Measurements from ENCODE around the gene GSTP1. TPM values are rescaled to one million over a fixed set of nuclear protein-coding genes. Genes with fewer than 3 reads are reported as not detected.
"Not testable (repeated sequence)": the region's sequence is repeated elsewhere in the genome, so short reads cannot be mapped to it uniquely, and the experiment has no call there.

The GSTP1 gene
- total RNA-seq, 3 donors from 2014 or later = 284 to 441 (median 325) TPM

GRCh38 chr11:67586568-67587250, 3.1 kb downstream of the GSTP1 start:
- DNase-seq = no peak
- no peaks in the 10 kb centered on the region for H3K9me3 ChIP-seq
- H3K36me3 ChIP-seq (ENCODE audit: low read depth) = no peaks in the 10 kb centered on the region
- ATAC-seq = no peak
- H3K4me1 ChIP-seq (ENCODE audit: low read depth) = peaks cover 6% of the 10 kb centered on the region
- no peak for TF ChIP-seq CTCF (IDR thresholded peaks at IDR 0.05)
- intact Hi-C loops (cut with DNase I, micrococcal nuclease) = no loop called here
- H3K4me3 ChIP-seq = no peak overlapping the region

GRCh38 chr11:67588136-67588503, 4.5 kb downstream of the GSTP1 start:
- ATAC-seq = no peak
- Histone ChIP-seq H3K4me3 (no peak overlapping the region), H3K9me3 (no peaks in the 10 kb centered on the region), H3K4me1 (ENCODE audit: low read depth) (no peaks in the 10 kb centered on the region), H3K36me3 (ENCODE audit: low read depth) (no peaks in the 10 kb centered on the region)
- intact Hi-C loops (cut with DNase I, micrococcal nuclease) = no loop called here
- no peak for DNase-seq
- TF ChIP-seq CTCF (IDR thresholded peaks at IDR 0.05) = no peak

GRCh38 chr11:67588899-67589415, 5.3 kb downstream of the GSTP1 start:
- H3K9me3 ChIP-seq = not testable (repeated sequence)

GRCh38 chr11:67592880-67593564, 9.4 kb downstream of the GSTP1 start:
- H3K4me1 ChIP-seq (ENCODE audit: low read depth) = no peaks in the 10 kb centered on the region
- no peaks in the 10 kb centered on the region for H3K9me3 ChIP-seq
- no peaks in the 10 kb centered on the region for H3K36me3 ChIP-seq (ENCODE audit: low read depth)
- intact Hi-C loops (cut with DNase I, micrococcal nuclease) = no loop called here
- no peak for TF ChIP-seq CTCF (IDR thresholded peaks at IDR 0.05)
- no peak for DNase-seq
- no peak overlapping the region for H3K4me3 ChIP-seq
- ATAC-seq = no peak

More at GRCh38 chr11:67588899-67589415, 5.3 kb downstream of the GSTP1 start:
- ATAC-seq; intact Hi-C loops (cut with DNase I, micrococcal nuclease); H3K4me3 ChIP-seq; H3K36me3 ChIP-seq (ENCODE audit: low read depth); DNase-seq; H3K4me1 ChIP-seq (ENCODE audit: low read depth): not testable (repeated sequence)

GRCh38 chr11:67593565-67593905, 9.9 kb downstream of the GSTP1 start:
- no peaks in the 10 kb centered on the region for H3K9me3 ChIP-seq
- H3K36me3 ChIP-seq (ENCODE audit: low read depth) = no peaks in the 10 kb centered on the region
- H3K4me3 ChIP-seq = no peak overlapping the region
- intact Hi-C loops (cut with DNase I, micrococcal nuclease) = no loop called here
- DNase-seq = no peak
- no peak for TF ChIP-seq CTCF (IDR thresholded peaks at IDR 0.05)
- no peak for ATAC-seq
- no peaks in the 10 kb centered on the region for H3K4me1 ChIP-seq (ENCODE audit: low read depth)

- intact Hi-C loops (cut with DNase I, micrococcal nuclease) = no loop called here
- no peak overlapping the region for H3K4me3 ChIP-seq
- no peaks in the 10 kb centered on the region for H3K4me1 ChIP-seq (ENCODE audit: low read depth)
- H3K9me3 ChIP-seq = no peaks in the 10 kb centered on the region
- no peaks in the 10 kb centered on the region for H3K36me3 ChIP-seq (ENCODE audit: low read depth)
- no peak for TF ChIP-seq CTCF (IDR thresholded peaks at IDR 0.05)
- ATAC-seq (no peak), DNase-seq (no peak)
Observed at GRCh38 chr11:67594480-67594879, 10.9 kb downstream of the GSTP1 start.
